ENCODE results near the gene WNK1.

WNK1 gene

DNA sequence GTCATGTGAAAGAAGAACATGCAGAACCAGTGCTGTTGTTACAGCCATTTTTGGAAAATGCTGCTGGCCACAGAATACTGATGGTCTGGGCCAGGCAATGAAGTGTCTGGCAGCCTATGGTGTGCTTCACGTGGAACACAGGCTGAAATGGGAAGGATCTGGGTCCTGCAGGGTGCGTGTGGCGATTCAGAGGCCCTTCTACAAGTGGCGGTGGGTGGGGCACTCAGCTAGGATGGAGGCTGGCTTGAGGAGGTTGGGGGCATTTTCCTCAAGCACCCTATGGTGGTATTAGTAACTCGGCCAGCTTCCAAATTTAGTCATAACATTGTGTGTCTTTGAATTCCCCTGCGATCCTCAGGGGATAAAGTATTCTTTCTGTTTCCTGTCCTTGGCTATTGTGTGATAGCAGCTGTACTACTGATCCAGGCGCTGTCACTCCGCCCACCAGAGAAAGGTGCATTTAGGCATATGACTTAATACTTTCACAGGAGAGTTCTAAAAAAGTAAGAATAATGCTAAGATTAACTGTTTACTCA is 206.3 kb downstream of the WNK1 start:
- no peak for DNase-seq

All from SHP77 treated with DMSO at 0.1 percent for 48 hours (cell line).